ENCODE results near the gene OR5M3.

The OR5M3 gene

DNA sequence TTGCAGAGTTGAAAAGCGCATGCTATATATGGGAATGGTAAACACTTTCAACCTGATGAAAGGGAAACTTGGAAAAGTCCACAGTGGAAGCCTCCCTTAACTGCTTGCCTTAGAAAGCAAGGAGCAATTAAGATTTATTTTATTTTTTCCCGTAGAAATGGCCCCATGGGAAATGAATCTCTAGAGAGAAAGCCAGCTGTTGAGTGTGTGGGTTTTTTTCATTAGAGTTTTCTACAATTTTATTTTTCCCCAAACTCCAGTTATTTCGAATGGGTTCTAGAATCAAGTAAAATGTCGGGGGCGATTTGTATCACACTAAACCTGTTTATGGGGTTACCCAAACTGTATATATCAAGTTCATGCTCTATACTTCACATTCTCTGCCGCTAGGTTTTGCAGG lies at the start of gene OR5M3:
TSS of gene OR5M3 (minus strand) at position 101 of the 400 bp plus-strand sequence. CDS start 2,855 bp downstream, outside the sequence.
- DNase-seq, result no peak

- no peak for DNase-seq
Measured at GRCh38 chr11:56522008-56522407, 48.9 kb upstream of the OR5M3 start.

GRCh38 chr11:56513280-56513679 lies 40.1 kb upstream of the OR5M3 start:
- DNase-seq, result no peak

DNA sequence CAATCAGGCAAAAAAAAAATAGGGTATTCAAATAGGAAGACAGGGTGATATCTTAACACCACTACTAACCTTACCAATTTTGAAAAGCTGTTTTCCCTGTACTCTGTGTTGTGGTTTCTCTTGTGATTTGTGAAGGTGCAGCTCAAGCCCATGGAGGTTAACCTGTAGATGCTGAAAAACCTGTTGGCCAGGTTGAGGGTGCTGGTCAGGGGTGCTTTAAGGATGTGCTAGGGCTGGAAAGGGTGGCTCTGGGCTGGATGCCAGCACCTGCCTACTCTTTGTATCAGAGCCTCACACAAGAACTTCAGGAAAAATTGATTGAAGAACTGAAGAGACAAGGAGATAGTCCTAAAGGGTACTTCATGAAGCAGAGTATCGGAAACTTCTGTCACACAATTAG lies 36.3 kb upstream of the OR5M3 start:
- no peak for DNase-seq

DNA sequence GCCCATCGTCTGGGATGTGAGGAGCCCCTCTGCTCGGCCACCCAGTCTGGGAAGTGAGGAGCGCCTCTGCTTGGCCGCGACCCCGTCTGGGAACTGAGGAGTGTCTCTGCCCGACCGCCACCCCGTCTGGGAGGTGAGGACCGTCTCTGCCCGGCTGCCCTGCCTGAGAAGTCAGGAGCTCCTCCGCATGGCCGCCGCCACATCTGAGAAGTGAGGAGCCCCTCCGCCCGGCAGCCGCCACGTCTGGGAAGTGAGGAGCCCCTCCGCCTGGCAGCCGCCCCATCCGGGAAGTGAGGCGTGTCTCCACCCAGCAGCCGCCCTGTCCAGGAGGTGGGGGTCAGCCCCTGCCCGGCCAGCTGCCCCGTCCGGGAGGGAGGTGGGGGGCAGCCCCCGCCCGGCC lies 23.9 kb upstream of the OR5M3 start:
- no peak for DNase-seq

- DNase-seq, result no peak
Measured at GRCh38 chr11:56495117-56495516, 22.0 kb upstream of the OR5M3 start.

GRCh38 chr11:56491270-56491669 lies 18.1 kb upstream of the OR5M3 start, which contains the start of gene OR5M8:
Gene OR5M8, minus strand, starts transcription at chr11:56491370. Its CDS starts 0 bp downstream, at chr11:56491370.
- DNase-seq, result no peak

DNA sequence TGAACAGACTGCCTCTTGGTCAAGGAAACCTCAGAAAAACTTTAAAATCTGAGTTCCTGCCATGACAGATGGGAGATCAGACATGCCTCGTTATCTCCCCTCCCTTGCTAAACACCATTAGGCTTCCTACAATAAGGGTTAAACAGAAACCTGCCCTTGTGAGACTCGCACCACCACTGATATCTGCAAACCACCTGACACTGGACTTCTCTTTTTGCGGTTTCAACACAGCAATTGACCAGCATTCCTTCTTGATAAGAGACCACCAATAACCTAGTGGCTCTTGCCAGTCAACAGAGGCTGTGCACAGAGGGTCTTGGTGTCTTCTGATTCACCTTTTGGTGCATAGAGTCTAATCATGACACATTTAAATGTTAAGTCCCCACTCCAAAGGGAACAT lies 13.6 kb upstream of the OR5M3 start:
- no peak for DNase-seq

DNA sequence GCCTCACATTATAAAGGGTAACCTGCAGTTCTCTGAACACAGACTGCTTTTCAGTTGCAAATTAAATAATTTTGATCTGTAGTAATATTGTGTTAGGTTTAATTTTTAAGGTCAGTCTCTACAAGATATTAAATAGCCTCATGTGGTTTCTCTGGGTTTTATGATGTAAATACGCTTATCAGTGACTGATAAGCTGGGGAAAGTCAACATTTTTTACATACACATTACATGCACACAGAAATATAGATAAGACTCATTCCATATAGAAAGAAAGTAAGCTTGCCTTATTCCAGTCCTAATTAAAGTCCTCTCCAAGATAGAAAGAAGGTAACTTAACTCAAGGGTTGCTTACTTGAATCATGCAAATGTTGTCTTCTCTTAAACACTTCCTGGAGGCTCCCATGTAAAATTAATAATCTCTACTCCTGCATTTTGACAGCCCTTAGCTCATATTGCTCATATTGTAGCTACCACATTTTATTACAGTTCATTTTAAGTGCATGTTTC lies 1.6 kb upstream of the OR5M3 start:
- DNase-seq, result no peak

GRCh38 chr11:56457076-56457475 lies 16.1 kb downstream of the OR5M3 start:
- no peak for DNase-seq

- no peak for DNase-seq
Measured at GRCh38 chr11:56453521-56453920, 19.6 kb downstream of the OR5M3 start.

Data from right forelimb (tissue), 1 donor.